Frontal cortex (tissue), 4 donors: ENCODE measurements around the gene NPIPB13. TPM values are rescaled to one million over a fixed set of nuclear protein-coding genes. Genes with fewer than 3 reads are reported as not detected.
"Not testable (repeated sequence)": the region's sequence is repeated elsewhere in the genome, so short reads cannot be mapped to it uniquely, and the experiment has no call there.

Source experiments
- DNase-seq, 2 donors: peaks; one replicate each; pipeline ENCODE4 v3.0.0; 2012; ENCODE audit warnings: low spot score in 2 of 2
- FAIRE-seq: peaks from 2 replicates; lab custom pipeline; 2012; peaks lifted over from hg19 to GRCh38; lab: Jason Lieb, UNC
- small RNA-seq: library from RNA; depleted of rRNA; stranded (forward); fragments of <200 nt; gene quantifications from one replicate; pipeline ENCODE3, GENCODE V24; 2014
- total RNA-seq: library from RNA; depleted of rRNA; stranded (reverse); fragments of >200 nt; gene quantifications from one replicate; pipeline ENCODE4 v1.2.3, GENCODE V29; 2014
- donor health status: control.
- donor health status: control.
- donor health status: control.

NPIPB13 gene
- total RNA-seq: 1.2 TPM

GRCh38 chr16:30248379-30248778, at the start of gene NPIPB13:
Gene NPIPB13 (minus strand): TSS chr16:30248479. CDS start chr16:30245573, 2,906 bp downstream.
- not testable (repeated sequence) for FAIRE-seq, DNase-seq

GRCh38 chr16:30282357-30282756, 34.1 kb upstream of the NPIPB13 start:
- DNase-seq, FAIRE-seq: not testable (repeated sequence)

GRCh38 chr16:30278523-30278922, 30.2 kb upstream of the NPIPB13 start:
- not testable (repeated sequence) for FAIRE-seq, DNase-seq

- FAIRE-seq, DNase-seq: not testable (repeated sequence)
Measured at GRCh38 chr16:30217082-30217481, 31.2 kb downstream of the NPIPB13 start.

- not testable (repeated sequence) for DNase-seq, FAIRE-seq
Measured at GRCh38 chr16:30211414-30211813, 36.9 kb downstream of the NPIPB13 start.

GRCh38 chr16:30209032-30209431, 39.2 kb downstream of the NPIPB13 start:
- not testable (repeated sequence) for FAIRE-seq, DNase-seq

GRCh38 chr16:30207063-30207704, 41.1 kb downstream of the NPIPB13 start:
- FAIRE-seq, DNase-seq: not testable (repeated sequence)

GRCh38 chr16:30206252-30206651, 42.0 kb downstream of the NPIPB13 start:
- not testable (repeated sequence) for FAIRE-seq, DNase-seq

GRCh38 chr16:30205541-30206236, 42.6 kb downstream of the NPIPB13 start:
- FAIRE-seq: not testable (repeated sequence)

GRCh38 chr16:30199608-30200343, 48.5 kb downstream of the NPIPB13 start:
- FAIRE-seq, DNase-seq: not testable (repeated sequence)

More at GRCh38 chr16:30205541-30206236, 42.6 kb downstream of the NPIPB13 start:
- not testable (repeated sequence) for DNase-seq

GRCh38 chr16:30199049-30199448, 49.2 kb downstream of the NPIPB13 start, which contains the start of gene SULT1A3:
Gene SULT1A3 (plus strand): TSS chr16:30199255. CDS start chr16:30200729, 1,474 bp downstream.
- DNase-seq, FAIRE-seq: not testable (repeated sequence)

Small RNA genes lying within 50 kb of the gene (small RNA-seq; reads per million reads assigned to genes)
- not detected for gene AC106782.4

Other genes starting within 250 kb of the NPIPB13 start
- gene DOC2A, start 237.5 kb downstream of the NPIPB13 start, total RNA-seq: 11.8 TPM
- not detected for gene C16orf92, start 225.3 kb downstream of the NPIPB13 start, total RNA-seq
- 10.2 TPM for gene TLCD3B, start 217.2 kb downstream of the NPIPB13 start, total RNA-seq
- 76.6 TPM for gene ALDOA, start 182.7 kb downstream of the NPIPB13 start, total RNA-seq
- gene PPP4C, start 172.5 kb downstream of the NPIPB13 start, total RNA-seq: 90.5 TPM
- 0.41 TPM for gene TBX6, start 156.6 kb downstream of the NPIPB13 start, total RNA-seq
- gene YPEL3, start 152.3 kb downstream of the NPIPB13 start, total RNA-seq: 18.8 TPM
- gene GDPD3, start 134.9 kb downstream of the NPIPB13 start, total RNA-seq: 1.2 TPM
- 17.5 TPM for gene MAPK3, start 125.3 kb downstream of the NPIPB13 start, total RNA-seq
- gene CORO1A, start 64.9 kb downstream of the NPIPB13 start, total RNA-seq: 22.0 TPM
- 5.3 TPM for gene BOLA2B, start 54.8 kb downstream of the NPIPB13 start, total RNA-seq
- 12.2 TPM for gene SLX1A, start 54.6 kb downstream of the NPIPB13 start, total RNA-seq
- gene SULT1A3, start 49.2 kb downstream of the NPIPB13 start, total RNA-seq: 5.3 TPM
- gene CD2BP2, start 106.8 kb upstream of the NPIPB13 start, total RNA-seq: 38.7 TPM
- gene TBC1D10B, start 122.0 kb upstream of the NPIPB13 start, total RNA-seq: 25.3 TPM
- gene MYL11, start 126.3 kb upstream of the NPIPB13 start, total RNA-seq: not detected
- not detected for gene SEPTIN1, start 134.1 kb upstream of the NPIPB13 start, total RNA-seq
- gene ZNF48, start 146.9 kb upstream of the NPIPB13 start, total RNA-seq: 39.9 TPM
- gene ZNF771, start 159.1 kb upstream of the NPIPB13 start, total RNA-seq: 9.0 TPM
- 28.9 TPM for gene DCTPP1, start 181.6 kb upstream of the NPIPB13 start, total RNA-seq
- gene SEPHS2, start 197.4 kb upstream of the NPIPB13 start, total RNA-seq: 12.6 TPM
- 0.82 TPM for gene ITGAL, start 224.3 kb upstream of the NPIPB13 start, total RNA-seq